ENCODE results near the gene PER1. TPM values are rescaled to one million over a fixed set of nuclear protein-coding genes. Genes with fewer than 3 reads are reported as not detected.

The PER1 gene
- total RNA-seq, 1 donor from 2014 or later: 75.9 TPM

- H3K36me3 Mint-ChIP-seq (ENCODE audit: low read depth): no peaks in the 10 kb centered on the region
- H3K9me3 Mint-ChIP-seq (ENCODE audit: low read depth): no peaks in the 10 kb centered on the region
- peaks cover 2% of the 10 kb centered on the region for H3K27me3 Mint-ChIP-seq (ENCODE audit: low read depth)
- DNase-seq (ENCODE audit: low spot score): no peak
- peaks cover 38% of the 10 kb centered on the region for H3K4me1 Mint-ChIP-seq (ENCODE audit: low read depth)
- no peak overlapping the region for H3K4me3 Mint-ChIP-seq (ENCODE audit: unreplicated experiment)
- no peak overlapping the region for H3K27ac Mint-ChIP-seq (ENCODE audit: unreplicated experiment)
- no peak for TF ChIP-seq CTCF (IDR thresholded peaks at IDR 0.05)
Measured at GRCh38 chr17:8128125-8128784, 23.9 kb downstream of the PER1 start.

- Mint-ChIP-seq H3K9me3 (ENCODE audit: low read depth) (no peaks in the 10 kb centered on the region), H3K4me1 (ENCODE audit: low read depth) (peaks cover 46% of the 10 kb centered on the region), H3K27me3 (ENCODE audit: low read depth) (peaks cover 2% of the 10 kb centered on the region), H3K27ac (ENCODE audit: unreplicated experiment) (peak overlapping the region; percentile 96), H3K4me3 (ENCODE audit: unreplicated experiment) (peak overlapping the region; percentile 92), H3K36me3 (ENCODE audit: low read depth) (no peaks in the 10 kb centered on the region)
- DNase-seq (ENCODE audit: low spot score): no peak
- no peak for TF ChIP-seq CTCF (IDR thresholded peaks at IDR 0.05)
Measured at GRCh38 chr17:8126491-8127066, 25.6 kb downstream of the PER1 start.

GRCh38 chr17:8125947-8126490 lies 26.2 kb downstream of the PER1 start:
- peak overlapping the region; percentile 92 for H3K4me3 Mint-ChIP-seq (ENCODE audit: unreplicated experiment)
- no peaks in the 10 kb centered on the region for H3K9me3 Mint-ChIP-seq (ENCODE audit: low read depth)
- H3K27me3 Mint-ChIP-seq (ENCODE audit: low read depth): peaks cover 2% of the 10 kb centered on the region
- H3K27ac Mint-ChIP-seq (ENCODE audit: unreplicated experiment): peak overlapping the region; percentile 96
- H3K36me3 Mint-ChIP-seq (ENCODE audit: low read depth): no peaks in the 10 kb centered on the region
- TF ChIP-seq CTCF (IDR thresholded peaks at IDR 0.05): no peak
- peaks cover 48% of the 10 kb centered on the region for H3K4me1 Mint-ChIP-seq (ENCODE audit: low read depth)
- DNase-seq (ENCODE audit: low spot score): peak; percentile 69

GRCh38 chr17:8125154-8125946 lies 26.9 kb downstream of the PER1 start:
- DNase-seq (ENCODE audit: low spot score): no peak
- TF ChIP-seq CTCF (IDR thresholded peaks at IDR 0.05): no peak
- peak overlapping the region; percentile 92 for H3K4me3 Mint-ChIP-seq (ENCODE audit: unreplicated experiment)
- H3K27me3 Mint-ChIP-seq (ENCODE audit: low read depth): peaks cover 2% of the 10 kb centered on the region
- H3K4me1 Mint-ChIP-seq (ENCODE audit: low read depth): peaks cover 53% of the 10 kb centered on the region
- H3K27ac Mint-ChIP-seq (ENCODE audit: unreplicated experiment): peak overlapping the region; percentile 96
- no peaks in the 10 kb centered on the region for H3K9me3 Mint-ChIP-seq (ENCODE audit: low read depth)
- H3K36me3 Mint-ChIP-seq (ENCODE audit: low read depth): no peaks in the 10 kb centered on the region
